Activated T-cell treated with anti-CD3 and anti-CD28 coated beads, Interleukin-2, amount 50 U/mL, for 72 hours (primary cell): ENCODE measurements around the gene CETN1. TPM values are rescaled to one million over a fixed set of nuclear protein-coding genes. Genes with fewer than 3 reads are reported as not detected.
A peak's percentile ranks its signal among the peaks of the same experiment; 100 is the strongest.

Source experiments
- ATAC-seq, 2 donors: fragments of 150-1000 bp; cut with Tn5 transposase; replicated peaks in 1 of 2; 2 replicates each; pipeline ENCODE4 v1.10.0; 2021; ENCODE audit warnings: moderate library complexity in 2 of 2, mild to moderate bottlenecking in 1 of 2
- DNase-seq, 2 donors: peaks; one replicate each; pipeline ENCODE4 v3.0.0; 2021 to 2022; ENCODE audit warnings: mixed read lengths in 1 of 2
- H3K27ac Mint-ChIP-seq: one replicate; pipeline ENCODE4 v1.8.0; 2022; ENCODE audit warnings: mild to moderate bottlenecking, moderate library complexity, mixed read lengths
- H3K27me3 Mint-ChIP-seq: one replicate; pipeline ENCODE4 v1.8.0; 2022; ENCODE audit warnings: low read depth, mixed read lengths
- H3K36me3 Mint-ChIP-seq, 2 donors: one replicate each; pipeline ENCODE4 v1.8.0; 2022; ENCODE audit warnings: mixed read lengths in 2 of 2, mild to moderate bottlenecking in 1 of 2; ENCODE audit not compliant: insufficient read depth in 2 of 2
- H3K4me1 Mint-ChIP-seq: one replicate; pipeline ENCODE4 v1.8.0; 2022; ENCODE audit warnings: low read depth, mixed read lengths
- H3K4me3 Mint-ChIP-seq, 2 donors: one replicate each; pipeline ENCODE4 v1.8.0; 2022; ENCODE audit warnings: mild to moderate bottlenecking in 2 of 2, mixed read lengths in 2 of 2, moderate library complexity in 2 of 2
- H3K9me3 Mint-ChIP-seq, 2 donors: one replicate each; pipeline ENCODE4 v1.8.0; 2022; ENCODE audit warnings: mixed read lengths in 2 of 2
- total RNA-seq, 2 donors: library from RNA; stranded (reverse); gene quantifications; one replicate each; pipeline ENCODE4 v1.2.3, GENCODE V29; 2022

CETN1 gene
- total RNA-seq, 2 donors from 2014 or later: not detected

DNA sequence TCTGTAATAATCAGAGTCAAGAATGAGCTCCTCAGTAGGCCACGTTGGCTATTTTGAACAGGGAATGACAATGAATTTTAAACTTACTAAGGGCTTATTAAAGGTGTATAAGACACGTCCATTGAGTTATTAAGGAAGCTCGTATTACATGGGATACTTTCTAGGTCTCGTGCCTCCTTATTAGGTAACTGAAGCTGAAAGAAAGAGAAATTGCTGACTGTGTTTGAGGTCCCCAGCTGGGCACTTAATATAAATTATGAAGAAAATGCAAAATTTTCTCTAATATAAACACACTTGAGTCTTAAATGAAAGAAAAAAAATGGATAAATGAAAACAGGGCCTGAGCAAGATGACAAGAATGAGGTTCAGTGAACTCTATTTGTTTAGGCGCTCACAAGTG, 38.4 kb downstream of the CETN1 start:
- H3K27me3 Mint-ChIP-seq: peaks cover 5% of the 10 kb centered on the region
- DNase-seq (no peak), ATAC-seq (no peak)
- no peak overlapping the region for H3K27ac Mint-ChIP-seq
- H3K4me1 Mint-ChIP-seq: no peaks in the 10 kb centered on the region
- H3K36me3 Mint-ChIP-seq: no peaks in the 10 kb centered on the region
- no peaks in the 10 kb centered on the region for H3K9me3 Mint-ChIP-seq
- H3K4me3 Mint-ChIP-seq: no peak overlapping the region

DNA sequence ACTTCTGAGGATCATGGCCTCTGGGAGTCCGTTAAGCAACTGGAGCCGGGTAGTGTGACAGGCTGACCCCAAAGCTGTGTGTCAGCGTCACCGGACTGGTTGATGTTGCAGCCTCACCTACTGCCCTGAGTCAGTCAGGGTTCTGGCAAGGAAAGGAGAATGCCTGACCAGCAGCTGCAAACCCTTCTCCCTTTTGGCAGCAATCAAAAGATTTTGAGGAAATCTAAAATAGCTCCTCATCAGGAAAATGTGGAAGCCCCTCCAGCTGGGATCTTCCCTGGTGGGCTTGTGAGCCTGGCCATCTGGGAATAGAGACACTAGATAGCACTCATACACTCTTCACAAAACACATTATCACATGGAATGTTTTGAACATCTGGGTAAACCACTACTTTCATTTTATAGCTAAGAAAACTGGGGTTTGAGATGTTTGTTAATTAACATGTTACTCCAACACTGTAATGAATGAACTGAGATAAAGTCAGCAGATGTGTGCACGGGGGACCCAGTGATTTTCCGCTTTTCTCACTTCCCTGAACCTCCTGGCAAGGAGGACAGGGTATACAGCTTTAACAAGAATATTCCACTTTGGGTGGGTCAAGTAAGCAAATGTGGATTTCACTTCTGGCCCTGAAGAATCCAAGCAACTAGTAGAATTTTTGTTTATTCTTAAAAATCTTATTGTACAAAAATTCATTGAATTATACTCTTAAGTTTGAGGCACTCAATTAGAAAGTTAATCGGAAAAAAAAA, 41.3 kb downstream of the CETN1 start:
- H3K9me3 Mint-ChIP-seq: no peaks in the 10 kb centered on the region
- H3K27ac Mint-ChIP-seq: no peak overlapping the region
- DNase-seq (no peak), ATAC-seq (no peak)
- no peak overlapping the region for H3K4me3 Mint-ChIP-seq
- peaks cover 11% of the 10 kb centered on the region for H3K27me3 Mint-ChIP-seq
- H3K4me1 Mint-ChIP-seq: no peaks in the 10 kb centered on the region
- no peaks in the 10 kb centered on the region for H3K36me3 Mint-ChIP-seq

DNA sequence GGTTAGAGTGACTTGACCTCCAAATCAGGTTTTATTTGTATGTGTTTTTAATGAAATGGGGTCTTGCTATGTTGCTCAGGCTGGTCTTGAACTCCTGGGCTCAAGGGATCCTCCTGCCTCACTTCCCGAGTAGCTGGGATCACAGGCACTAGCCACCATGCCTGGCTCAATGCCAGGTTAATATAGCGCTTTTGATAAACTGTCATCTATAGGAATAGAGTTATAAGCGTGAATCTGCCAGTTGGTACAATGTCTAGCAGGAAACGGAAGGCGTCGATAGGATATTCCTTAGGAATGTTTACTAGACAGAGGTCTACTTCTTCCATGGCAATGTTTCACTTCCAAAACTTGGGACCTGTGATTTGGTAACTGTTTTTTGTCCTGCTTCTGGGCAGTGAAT, 42.1 kb downstream of the CETN1 start:
- H3K36me3 Mint-ChIP-seq: no peaks in the 10 kb centered on the region
- peaks cover 11% of the 10 kb centered on the region for H3K27me3 Mint-ChIP-seq
- DNase-seq (no peak), ATAC-seq (no peak)
- no peaks in the 10 kb centered on the region for H3K9me3 Mint-ChIP-seq
- no peaks in the 10 kb centered on the region for H3K4me1 Mint-ChIP-seq
- H3K27ac Mint-ChIP-seq: no peak overlapping the region
- no peak overlapping the region for H3K4me3 Mint-ChIP-seq

DNA sequence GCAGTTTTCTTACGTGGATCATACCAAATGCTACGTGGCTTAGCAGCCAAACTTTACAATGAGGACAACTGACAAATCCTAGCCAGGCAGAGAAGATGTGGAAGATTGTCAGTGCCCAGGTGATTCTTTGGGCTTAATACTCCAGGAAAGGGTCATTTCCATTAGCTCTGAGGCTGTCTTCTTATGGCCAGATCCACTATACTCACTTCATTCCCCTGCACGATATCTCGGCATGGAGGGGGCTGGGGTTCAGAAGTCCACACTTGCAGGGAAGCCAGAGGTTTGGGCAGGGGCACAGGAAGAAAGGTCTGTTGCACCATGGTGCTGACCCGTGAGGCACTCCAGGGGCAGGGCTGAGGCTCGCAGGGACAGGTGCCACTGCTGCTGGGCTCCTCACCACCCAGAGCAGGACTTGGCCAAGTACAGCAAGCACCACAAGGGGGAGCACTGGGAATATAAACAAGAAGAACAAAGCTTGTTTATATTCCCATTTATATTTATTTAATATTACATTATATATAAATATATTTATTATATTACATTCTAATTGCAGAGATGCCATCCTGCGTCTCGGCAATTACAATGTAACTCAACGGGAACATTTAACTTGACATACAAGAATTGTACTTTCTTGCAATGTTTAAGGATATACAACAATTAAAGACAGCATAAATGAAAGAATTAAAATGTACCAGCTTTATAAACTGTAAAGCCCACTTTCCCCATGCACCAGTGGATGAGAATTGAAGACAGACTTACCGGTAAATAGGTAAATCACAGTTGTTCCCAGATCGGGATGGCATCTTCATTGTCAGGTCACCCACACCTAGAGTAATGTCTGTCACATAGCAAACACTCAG, 43.8 kb downstream of the CETN1 start:
- peak; percentile 69 to 71 for DNase-seq
- Mint-ChIP-seq H3K4me3 (no peak overlapping the region), H3K27me3 (peaks cover 11% of the 10 kb centered on the region), H3K9me3 (no peaks in the 10 kb centered on the region), H3K27ac (no peak overlapping the region), H3K36me3 (no peaks in the 10 kb centered on the region), H3K4me1 (no peaks in the 10 kb centered on the region)
- peak; percentile 74 to 86 for ATAC-seq

DNA sequence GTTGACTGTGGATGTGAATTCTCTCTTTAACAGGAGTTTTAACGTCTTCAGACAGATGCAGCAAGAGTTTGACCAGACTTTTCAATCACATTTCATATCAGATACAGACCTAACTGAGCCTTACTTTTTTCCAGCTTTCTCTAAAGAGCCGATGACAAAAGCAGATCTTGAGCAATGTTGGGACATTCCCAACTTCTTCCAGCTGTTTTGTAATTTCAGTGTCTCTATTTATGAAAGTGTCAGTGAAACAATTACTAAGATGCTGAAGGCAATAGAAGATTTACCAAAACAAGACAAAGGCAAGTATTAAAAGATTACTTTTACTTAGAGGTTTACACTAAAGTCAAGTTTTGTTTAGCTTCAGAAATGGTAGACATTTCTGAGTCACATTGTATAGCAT, 47.1 kb downstream of the CETN1 start:
- Mint-ChIP-seq H3K27ac (no peak overlapping the region), H3K4me3 (no peak overlapping the region), H3K4me1 (peaks cover 6% of the 10 kb centered on the region), H3K27me3 (peaks cover 8% of the 10 kb centered on the region), H3K36me3 (no peaks in the 10 kb centered on the region), H3K9me3 (peaks cover 0 to 3% of the 10 kb centered on the region in 2 donors)
- ATAC-seq (no peak), DNase-seq (no peak)

DNA sequence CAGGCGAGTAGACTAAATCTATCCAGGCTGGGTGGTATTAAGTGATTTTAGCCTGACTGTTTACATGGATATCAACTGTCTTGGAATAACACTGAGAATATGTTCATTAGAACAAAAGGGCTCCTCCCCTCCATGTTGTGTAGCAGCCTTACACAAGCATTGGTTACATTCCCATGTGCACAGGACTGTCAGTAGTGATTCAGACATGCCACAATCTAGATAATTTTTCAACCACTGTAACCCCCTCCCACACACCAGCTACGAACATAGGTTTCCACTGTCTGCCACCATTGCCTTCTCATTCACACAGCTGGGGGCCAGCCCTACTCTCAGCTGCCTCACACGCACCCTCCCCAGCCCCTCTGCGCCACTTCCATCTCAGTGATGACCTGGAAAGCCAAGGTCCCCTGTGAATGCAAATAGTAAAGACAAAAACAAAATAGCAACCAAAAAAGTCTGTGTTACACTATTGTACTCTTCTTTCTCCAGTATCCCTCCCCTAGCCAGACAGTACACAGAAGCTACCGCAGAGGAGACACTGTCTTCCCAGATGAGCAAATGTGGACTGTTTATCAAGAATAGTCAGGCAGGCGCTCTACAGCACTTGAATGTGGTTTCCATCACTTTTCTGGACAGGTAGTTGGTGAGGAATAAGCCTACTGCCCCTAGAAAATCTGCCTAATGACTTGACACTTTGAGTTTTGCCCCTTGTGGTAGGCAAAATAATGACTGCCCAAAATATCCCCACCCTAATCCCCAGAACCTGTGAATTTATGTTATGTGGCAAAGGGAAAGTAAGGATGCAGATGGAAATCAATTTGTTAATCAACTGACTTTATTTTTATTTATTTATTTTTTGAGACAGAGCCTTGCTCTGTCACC, 49.3 kb downstream of the CETN1 start:
- Mint-ChIP-seq H3K27ac (no peak overlapping the region), H3K27me3 (peaks cover 6% of the 10 kb centered on the region), H3K36me3 (no peaks in the 10 kb centered on the region), H3K9me3 (peaks cover 0 to 3% of the 10 kb centered on the region in 2 donors), H3K4me1 (peaks cover 6% of the 10 kb centered on the region), H3K4me3 (no peak overlapping the region)
- DNase-seq: peak in 1 of 2 donors; percentile 2
- ATAC-seq: peak; percentile 65 to 75

DNA sequence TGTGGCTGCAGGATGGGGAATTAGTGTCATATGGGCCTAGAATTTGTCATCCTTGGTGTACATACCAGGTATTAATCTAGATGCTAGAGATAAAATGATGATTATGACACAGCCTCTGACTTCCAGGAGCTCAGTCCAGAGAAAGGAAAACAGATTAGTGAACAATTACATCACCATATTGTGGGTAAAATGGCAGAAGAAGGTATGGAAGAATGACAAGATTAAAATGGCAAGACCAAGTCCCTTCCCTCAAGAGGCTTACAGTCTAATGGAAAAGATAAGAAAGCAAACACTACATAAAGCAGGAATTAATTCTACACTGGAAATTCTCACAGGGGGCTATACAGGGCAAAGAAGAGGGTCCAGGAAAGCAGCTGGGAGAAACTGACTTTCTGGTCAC, 51.4 kb downstream of the CETN1 start:
- H3K4me3 Mint-ChIP-seq: no peak overlapping the region
- no peaks in the 10 kb centered on the region for H3K36me3 Mint-ChIP-seq
- no peaks in the 10 kb centered on the region for H3K27me3 Mint-ChIP-seq
- DNase-seq (no peak), ATAC-seq (no peak)
- peaks cover 6% of the 10 kb centered on the region for H3K4me1 Mint-ChIP-seq
- H3K9me3 Mint-ChIP-seq: peaks cover 0 to 3% of the 10 kb centered on the region in 2 donors
- no peak overlapping the region for H3K27ac Mint-ChIP-seq

Other genes starting within 250 kb of the CETN1 start
- under 1 TPM in 1 of 2 donors, not detected in 1; 0.05 TPM for gene COLEC12, start 79.7 kb upstream of the CETN1 start, total RNA-seq
- gene CLUL1, start 16.6 kb downstream of the CETN1 start, total RNA-seq: not detected
- 100 to 1,000 TPM; 163 to 236 TPM for gene TYMS, start 77.3 kb downstream of the CETN1 start, total RNA-seq
- gene ENOSF1, start 132.2 kb downstream of the CETN1 start, total RNA-seq: 10 to 100 TPM; 62.0 to 65.1 TPM
- gene YES1, start 231.9 kb downstream of the CETN1 start, total RNA-seq: 10 to 100 TPM; 15.3 to 22.5 TPM